ENCODE measurements around the gene MED26.

DNA sequence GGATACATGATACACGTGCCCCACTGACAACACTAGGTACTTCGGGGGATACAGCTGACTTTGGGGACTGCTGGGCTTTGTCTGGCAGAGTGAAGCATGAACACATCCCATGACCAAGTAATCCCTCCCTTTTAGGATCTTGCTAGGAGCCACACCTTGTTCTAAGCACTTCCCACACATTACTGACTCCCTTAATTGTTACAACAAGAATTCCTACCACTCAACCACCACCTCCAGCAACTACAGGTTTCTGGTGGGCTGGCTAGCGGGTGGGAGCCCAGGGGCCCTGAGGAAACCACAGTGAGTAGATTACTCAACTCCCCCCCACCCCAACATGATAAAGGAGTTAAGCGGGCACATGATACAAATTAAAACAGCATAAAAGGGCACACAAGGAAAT is 48.6 kb downstream of the MED26 start:
- TF ChIP-seq, protein P1, sequence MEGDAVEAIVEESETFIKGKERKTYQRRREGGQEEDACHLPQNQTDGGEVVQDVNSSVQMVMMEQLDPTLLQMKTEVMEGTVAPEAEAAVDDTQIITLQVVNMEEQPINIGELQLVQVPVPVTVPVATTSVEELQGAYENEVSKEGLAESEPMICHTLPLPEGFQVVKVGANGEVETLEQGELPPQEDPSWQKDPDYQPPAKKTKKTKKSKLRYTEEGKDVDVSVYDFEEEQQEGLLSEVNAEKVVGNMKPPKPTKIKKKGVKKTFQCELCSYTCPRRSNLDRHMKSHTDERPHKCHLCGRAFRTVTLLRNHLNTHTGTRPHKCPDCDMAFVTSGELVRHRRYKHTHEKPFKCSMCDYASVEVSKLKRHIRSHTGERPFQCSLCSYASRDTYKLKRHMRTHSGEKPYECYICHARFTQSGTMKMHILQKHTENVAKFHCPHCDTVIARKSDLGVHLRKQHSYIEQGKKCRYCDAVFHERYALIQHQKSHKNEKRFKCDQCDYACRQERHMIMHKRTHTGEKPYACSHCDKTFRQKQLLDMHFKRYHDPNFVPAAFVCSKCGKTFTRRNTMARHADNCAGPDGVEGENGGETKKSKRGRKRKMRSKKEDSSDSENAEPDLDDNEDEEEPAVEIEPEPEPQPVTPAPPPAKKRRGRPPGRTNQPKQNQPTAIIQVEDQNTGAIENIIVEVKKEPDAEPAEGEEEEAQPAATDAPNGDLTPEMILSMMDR (conservative IDR thresholded peaks at IDR 0.05; ENCODE audit: low read depth, low read length), result no peak
- TF ChIP-seq EZH2 (IDR thresholded peaks at IDR 0.05; ENCODE audit: borderline replicate concordance, low read depth, low read length, poor library complexity, severe bottlenecking), result no peak

Measured in A673 (cell line).